Measurements from ENCODE around the gene PPP1R3C. TPM values are rescaled to one million over a fixed set of nuclear protein-coding genes. Genes with fewer than 3 reads are reported as not detected.

The PPP1R3C gene
- total and polyA plus RNA-seq, 9 donors: 2.9 to 42.3 (median 16.7) TPM

Other genes with a start within 250 kb of the PPP1R3C start
- 10 to 100 TPM; 16.5 to 22.3 (median 20.2) TPM for gene HECTD2, start 222.7 kb downstream of the PPP1R3C start, total RNA-seq
- gene HECTD2, start 222.7 kb downstream of the PPP1R3C start, polyA plus RNA-seq: 10 to 100 TPM in 1 of 2 donors, 1 to 10 TPM in 1; 8.4 to 10.9 TPM
- gene TNKS2, start 165.4 kb upstream of the PPP1R3C start, total RNA-seq: 10 to 100 TPM; 37.3 to 52.6 (median 44.2) TPM
- gene TNKS2, start 165.4 kb upstream of the PPP1R3C start, polyA plus RNA-seq: 10 to 100 TPM; 19.4 to 29.7 TPM